ENCODE results near the gene FAU.

GRCh38 chr11:65121447-65121864 is 478 bp downstream of the FAU start:
- TF ChIP-seq IKZF3 (tag by site-specific recombination; IDR thresholded peaks at IDR 0.05) = no peak
- no peak for TF ChIP-seq ZNF138 (tag by site-specific recombination; IDR thresholded peaks at IDR 0.05; ENCODE audit: borderline replicate concordance)
- no peak for TF ChIP-seq ZNF792 (tag by site-specific recombination; IDR thresholded peaks at IDR 0.05)
- no peak for TF ChIP-seq CTCF (tag by site-specific recombination; IDR thresholded peaks at IDR 0.05)
- no peak for TF ChIP-seq RBAK (tag by site-specific recombination; IDR thresholded peaks at IDR 0.05)
- TF ChIP-seq REST (tag by site-specific recombination; IDR thresholded peaks at IDR 0.05) = no peak
- no peak for TF ChIP-seq PRDM1 (tag by site-specific recombination; IDR thresholded peaks at IDR 0.05)
- TF ChIP-seq ZNF510 (tag by site-specific recombination; IDR thresholded peaks at IDR 0.05; ENCODE audit: insufficient replicate concordance) = no peak
- no peak for TF ChIP-seq ZSCAN18 (tag by site-specific recombination; IDR thresholded peaks at IDR 0.05)
- TF ChIP-seq ZNF777 (tag by site-specific recombination; IDR thresholded peaks at IDR 0.05; ENCODE audit: borderline replicate concordance) = no peak
- no peak for TF ChIP-seq ZFP37 (tag by site-specific recombination; IDR thresholded peaks at IDR 0.05)

Data from HEK293 (cell line).